Measurements from ENCODE around the gene ARL11.

The ARL11 gene

DNA sequence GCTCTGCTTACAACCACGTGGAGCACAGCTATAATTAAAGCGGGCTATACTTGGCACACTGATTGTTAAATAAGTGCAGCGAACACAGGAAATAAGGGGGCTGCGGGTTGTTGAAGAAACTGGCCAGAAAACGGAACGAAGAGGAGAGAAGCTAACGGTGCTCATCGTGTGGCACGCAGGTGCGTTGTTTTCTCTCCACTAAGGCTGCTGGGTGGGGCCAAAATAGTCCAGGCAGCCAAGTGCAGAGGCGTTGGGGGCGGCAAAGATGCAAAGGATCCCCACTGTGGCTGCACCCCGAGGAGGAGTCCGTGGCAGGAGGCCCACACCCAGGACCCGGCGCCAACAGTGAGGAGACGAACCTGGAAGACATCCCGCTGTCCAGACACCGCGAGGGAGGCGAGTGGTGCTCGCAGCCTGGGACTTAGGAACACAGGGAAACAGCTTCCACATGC, 8.1 kb upstream of the ARL11 start:
- no peak for DNase-seq (ENCODE audit: low spot score)
- Histone ChIP-seq H3K4me3 (peak overlapping the region; percentile 60), H3K27ac (no peak overlapping the region)
- TF ChIP-seq, protein P1, sequence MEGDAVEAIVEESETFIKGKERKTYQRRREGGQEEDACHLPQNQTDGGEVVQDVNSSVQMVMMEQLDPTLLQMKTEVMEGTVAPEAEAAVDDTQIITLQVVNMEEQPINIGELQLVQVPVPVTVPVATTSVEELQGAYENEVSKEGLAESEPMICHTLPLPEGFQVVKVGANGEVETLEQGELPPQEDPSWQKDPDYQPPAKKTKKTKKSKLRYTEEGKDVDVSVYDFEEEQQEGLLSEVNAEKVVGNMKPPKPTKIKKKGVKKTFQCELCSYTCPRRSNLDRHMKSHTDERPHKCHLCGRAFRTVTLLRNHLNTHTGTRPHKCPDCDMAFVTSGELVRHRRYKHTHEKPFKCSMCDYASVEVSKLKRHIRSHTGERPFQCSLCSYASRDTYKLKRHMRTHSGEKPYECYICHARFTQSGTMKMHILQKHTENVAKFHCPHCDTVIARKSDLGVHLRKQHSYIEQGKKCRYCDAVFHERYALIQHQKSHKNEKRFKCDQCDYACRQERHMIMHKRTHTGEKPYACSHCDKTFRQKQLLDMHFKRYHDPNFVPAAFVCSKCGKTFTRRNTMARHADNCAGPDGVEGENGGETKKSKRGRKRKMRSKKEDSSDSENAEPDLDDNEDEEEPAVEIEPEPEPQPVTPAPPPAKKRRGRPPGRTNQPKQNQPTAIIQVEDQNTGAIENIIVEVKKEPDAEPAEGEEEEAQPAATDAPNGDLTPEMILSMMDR (IDR thresholded peaks at IDR 0.05) = no peak

DNA sequence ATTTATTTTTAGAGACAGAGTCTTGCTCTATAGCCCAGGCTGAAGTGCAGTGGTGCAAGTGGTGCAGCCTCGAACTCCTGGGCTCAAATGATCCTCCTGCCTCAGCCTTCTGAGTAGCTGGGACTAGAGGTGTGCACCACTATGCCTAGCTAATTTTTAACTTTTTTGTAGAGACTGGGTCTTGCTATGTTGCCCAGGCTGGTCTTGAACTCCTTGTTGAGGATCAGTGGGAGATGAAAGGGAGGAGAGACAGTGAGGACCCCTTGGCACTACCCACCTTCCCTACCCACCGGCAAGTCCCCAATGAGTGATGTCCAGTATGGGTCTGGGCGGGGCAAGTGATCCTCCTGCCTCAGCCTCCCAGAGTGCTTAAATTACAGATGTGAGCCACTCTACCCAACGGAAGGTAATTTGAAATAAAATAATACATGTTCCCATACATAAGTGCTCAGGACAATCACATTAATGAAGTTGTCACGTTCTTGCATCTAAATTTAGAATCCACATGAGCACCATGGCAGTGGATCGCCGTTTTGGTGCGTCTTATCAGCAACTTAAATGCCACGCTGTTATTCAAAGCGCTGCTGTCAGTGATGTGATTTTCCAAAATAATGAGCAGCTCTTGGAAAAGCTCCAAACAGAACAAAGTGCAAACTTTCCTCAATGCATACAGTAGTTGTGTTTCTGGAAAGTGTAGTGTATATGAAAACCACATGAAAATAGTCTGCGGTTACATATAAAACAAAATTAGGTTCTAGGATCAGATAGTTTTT, 5.9 kb upstream of the ARL11 start:
- Histone ChIP-seq H3K27ac (no peak overlapping the region), H3K4me3 (no peak overlapping the region)
- TF ChIP-seq, protein P1 (IDR thresholded peaks at IDR 0.05) = no peak
- no peak for DNase-seq (ENCODE audit: low spot score)

DNA sequence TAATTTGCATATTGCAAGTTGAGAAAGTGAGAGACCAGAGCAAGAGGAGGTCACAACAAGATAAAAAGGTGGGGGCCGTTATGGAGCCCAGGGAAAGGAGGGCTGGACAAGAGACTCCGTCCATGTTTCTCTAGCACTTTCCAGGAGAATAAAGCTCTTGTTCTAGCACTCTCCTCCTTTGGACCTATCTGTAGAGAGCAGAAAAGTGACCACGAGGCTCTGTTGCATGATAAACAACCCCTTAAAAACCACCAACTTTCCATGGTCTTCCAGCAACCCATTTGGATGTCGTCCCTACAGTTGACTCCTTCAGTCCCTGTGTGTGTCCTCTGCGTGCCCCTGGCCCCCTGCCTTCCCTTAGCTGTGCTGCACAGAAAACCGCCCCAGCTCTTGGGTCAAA, 4.1 kb upstream of the ARL11 start:
- DNase-seq (ENCODE audit: low spot score) = no peak
- no peak overlapping the region for H3K4me3 ChIP-seq
- TF ChIP-seq, protein P1 (IDR thresholded peaks at IDR 0.05) = no peak
- no peak overlapping the region for H3K27ac ChIP-seq

DNA sequence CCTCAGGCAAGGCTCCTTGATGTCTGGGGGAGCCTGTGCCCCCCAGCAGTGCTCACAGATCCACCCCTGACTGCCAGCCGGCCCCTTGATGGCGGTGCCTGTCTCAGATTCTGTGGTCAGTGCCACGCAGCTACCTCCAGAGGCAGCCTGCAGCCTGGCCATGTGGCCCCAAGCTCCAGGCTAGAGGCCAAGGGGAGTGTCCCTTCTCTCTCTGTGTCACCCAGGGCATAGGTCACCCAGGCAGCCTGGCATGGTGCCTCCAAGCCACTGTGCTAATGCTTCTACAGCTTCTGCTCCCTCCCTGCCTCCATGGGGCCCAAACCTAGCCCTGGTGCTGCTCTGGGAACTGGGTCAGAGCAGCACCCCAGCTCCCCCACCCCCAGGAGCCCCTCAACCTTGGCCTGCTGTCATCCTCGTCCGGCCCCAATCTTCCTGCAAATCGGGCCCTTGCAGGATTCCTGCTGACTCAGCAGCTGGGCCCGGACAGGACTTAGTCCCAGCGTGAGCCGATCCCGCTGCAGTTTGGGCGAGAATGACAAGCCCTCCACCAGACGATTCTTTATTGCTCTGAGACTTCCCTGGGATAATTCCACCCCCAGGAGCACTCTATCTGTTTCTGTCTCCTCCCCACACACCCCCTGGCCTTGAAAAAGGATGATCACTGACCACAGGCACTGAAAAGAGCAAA, 2.8 kb upstream of the ARL11 start:
- Histone ChIP-seq H3K27ac (no peak overlapping the region), H3K4me3 (no peak overlapping the region)
- TF ChIP-seq, protein P1 (IDR thresholded peaks at IDR 0.05) = no peak
- no peak for DNase-seq (ENCODE audit: low spot score)

DNA sequence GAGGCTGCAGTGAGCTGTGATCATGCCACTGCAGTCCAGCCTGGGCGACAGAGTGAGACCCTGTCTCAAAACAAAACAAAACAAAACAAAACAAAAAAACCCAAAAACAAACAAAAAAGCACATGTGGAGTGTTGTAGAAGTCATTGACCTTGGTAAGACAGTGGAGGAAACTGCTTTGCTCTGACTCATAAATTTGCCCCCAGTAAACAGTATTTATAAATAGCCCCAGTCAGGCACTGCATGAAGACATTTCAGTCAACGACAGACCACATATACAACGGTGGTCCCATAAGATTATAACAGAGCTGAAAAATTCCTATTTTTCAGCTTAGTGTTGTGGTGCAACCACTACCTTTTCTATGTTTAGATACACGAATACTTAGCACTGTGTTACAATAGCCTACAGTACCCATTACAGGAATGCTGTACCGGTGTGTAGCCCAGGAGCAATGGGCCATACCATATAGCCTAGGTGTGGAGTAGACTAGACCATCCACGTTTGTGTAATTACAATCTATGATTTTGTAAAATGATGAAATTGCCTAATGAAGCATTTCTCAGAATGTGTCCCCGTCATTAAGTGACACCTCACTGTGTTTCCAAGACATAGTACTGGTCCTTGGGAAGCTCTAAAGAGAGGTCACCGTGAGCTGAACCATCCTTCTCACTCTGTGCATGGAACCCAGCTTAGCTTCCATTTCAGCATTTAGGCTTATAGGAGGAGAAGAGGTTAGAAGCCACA, 1.1 kb downstream of the ARL11 start:
- peak overlapping the region; percentile 41 for H3K4me3 ChIP-seq
- TF ChIP-seq, protein P1 (IDR thresholded peaks at IDR 0.05) = no peak
- peak overlapping the region in 1 of 2 donors; percentile 22 for H3K27ac ChIP-seq
- no peak for DNase-seq (ENCODE audit: low spot score)

DNA sequence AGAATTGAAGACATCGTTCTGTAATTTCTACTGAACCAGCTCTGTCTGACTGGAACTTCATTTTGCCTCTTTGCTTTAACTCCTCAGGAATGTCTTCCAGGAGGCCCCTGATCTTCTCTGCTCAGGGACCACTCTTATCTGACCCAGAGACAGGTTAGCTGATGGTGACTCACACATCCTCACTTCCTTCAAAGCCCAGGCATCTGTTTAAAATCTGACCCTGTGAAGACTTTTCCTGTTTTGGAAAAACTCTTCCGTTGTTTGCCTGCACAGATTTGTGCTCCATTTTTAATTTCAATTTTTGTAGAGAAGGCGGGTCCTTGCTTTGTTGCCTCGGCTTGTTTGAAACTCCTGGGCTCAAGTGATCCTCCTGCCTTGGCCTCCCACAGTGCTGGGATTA, 1.6 kb downstream of the ARL11 start:
- DNase-seq (ENCODE audit: low spot score) = no peak
- Histone ChIP-seq H3K27ac (no peak overlapping the region), H3K4me3 (no peak overlapping the region)
- TF ChIP-seq, protein P1 (IDR thresholded peaks at IDR 0.05) = no peak
